SK-N-SH treated with all-trans-retinoic acid at 6 μM for 48 hours (cell line): Measurements from ENCODE around the gene PRPF38B.
A peak's percentile ranks its signal among the peaks of the same experiment; 100 is the strongest.

ENCODE experiments used
- ATAC-seq: fragments of 200-7000 bp; cut with Tn5 transposase; 3 replicates; pipeline ENCODE4 v1.9.1; 2020; ENCODE audit warnings: mild to moderate bottlenecking, moderate library complexity
- ARNTL ChIP-seq: fragments of 450-650 bp; formaldehyde crosslinking; IDR thresholded peaks from 2 replicates; pipeline ENCODE4 v1.5.0; 2020; ENCODE audit warnings: low read depth, mild to moderate bottlenecking, moderate library complexity, borderline replicate concordance
- BACH2 ChIP-seq: fragments of 250-450 bp; sonication (Bioruptor Pico); IDR thresholded peaks from 2 replicates; pipeline ENCODE4 v1.9.0; 2021; ENCODE audit warnings: mild to moderate bottlenecking, borderline replicate concordance
- CREB5 ChIP-seq: fragments of 250-450 bp; sonication (Bioruptor Pico); IDR thresholded peaks from 2 replicates; pipeline ENCODE4 v1.5.1; 2020; ENCODE audit warnings: low read depth, mild to moderate bottlenecking, moderate library complexity
- CSDC2 ChIP-seq: fragments of 250-450 bp; sonication (Bioruptor Pico); IDR thresholded peaks from 2 replicates; pipeline ENCODE4 v1.5.0; 2020; ENCODE audit warnings: mild to moderate bottlenecking, moderate library complexity
- ESRRG ChIP-seq: fragments of 250-450 bp; sonication (Bioruptor Pico); IDR thresholded peaks from 2 replicates; pipeline ENCODE4 v1.6.1; 2021; ENCODE audit warnings: mild to moderate bottlenecking
- GLIS3 ChIP-seq: fragments of 250-450 bp; sonication (Bioruptor Pico); IDR thresholded peaks from 2 replicates; pipeline ENCODE4 v1.5.0; 2020; ENCODE audit warnings: mild to moderate bottlenecking, moderate library complexity
- ISL1 ChIP-seq: fragments of 250-450 bp; sonication (Bioruptor Pico); IDR thresholded peaks from 2 replicates; pipeline ENCODE4 v2.1.2; 2022; ENCODE audit warnings: mild to moderate bottlenecking, moderate library complexity
- OSR1 ChIP-seq: fragments of 250-450 bp; sonication (Bioruptor Pico); IDR thresholded peaks from 2 replicates; pipeline ENCODE4 v1.8.0; 2022; ENCODE audit warnings: moderate library complexity, mild to moderate bottlenecking, inconsistent platforms
- PATZ1 ChIP-seq: fragments of 250-450 bp; sonication (Bioruptor Pico); IDR thresholded peaks from 2 replicates; pipeline ENCODE4 v1.8.0; 2020; ENCODE audit warnings: mild to moderate bottlenecking, moderate library complexity, borderline replicate concordance
- POU6F1 ChIP-seq: fragments of 250-450 bp; sonication (Bioruptor Pico); IDR thresholded peaks from 2 replicates; pipeline ENCODE4 v1.8.0; 2021; ENCODE audit warnings: low read depth, mild to moderate bottlenecking, moderate library complexity, borderline replicate concordance
- PPARA ChIP-seq: fragments of 250-450 bp; sonication (Bioruptor Pico); IDR thresholded peaks from 2 replicates; pipeline ENCODE4 v1.5.0; 2020; ENCODE audit warnings: mild to moderate bottlenecking, borderline replicate concordance
- RARB ChIP-seq: fragments of 250-450 bp; sonication (Bioruptor Pico); IDR thresholded peaks from 2 replicates; pipeline ENCODE4 v1.8.0; 2021; ENCODE audit warnings: mild to moderate bottlenecking, moderate library complexity
- SNAI2 ChIP-seq: fragments of 250-450 bp; sonication (Bioruptor Pico); IDR thresholded peaks from 2 replicates; pipeline ENCODE4 v1.5.0; 2020; ENCODE audit warnings: mild to moderate bottlenecking, moderate library complexity
- TCF4 ChIP-seq: fragments of 250-450 bp; sonication (Bioruptor Pico); IDR thresholded peaks from 2 replicates; pipeline ENCODE4 v1.8.0; 2021; ENCODE audit warnings: mild to moderate bottlenecking, moderate library complexity, borderline replicate concordance
- TOX ChIP-seq: fragments of 250-450 bp; sonication (Bioruptor Pico); IDR thresholded peaks from 2 replicates; pipeline ENCODE4 v1.8.0; 2021; ENCODE audit warnings: mild to moderate bottlenecking, moderate library complexity, borderline replicate concordance
- TSHZ2 ChIP-seq: fragments of 250-450 bp; sonication (Bioruptor Pico); IDR thresholded peaks from 2 replicates; pipeline ENCODE4 v1.5.0; 2020; ENCODE audit warnings: mild to moderate bottlenecking, moderate library complexity
- ZC3H10 ChIP-seq: fragments of 250-450 bp; sonication (Bioruptor Pico); IDR thresholded peaks from 2 replicates; pipeline ENCODE4 v1.5.1; 2021; ENCODE audit warnings: mild to moderate bottlenecking, moderate library complexity
- ZFP3 ChIP-seq: fragments of 250-450 bp; sonication (Bioruptor Pico); IDR thresholded peaks from 2 replicates; pipeline ENCODE4 v1.5.0; 2020; ENCODE audit warnings: mild to moderate bottlenecking, moderate library complexity
- ZFP30 ChIP-seq: fragments of 450-650 bp; formaldehyde crosslinking; IDR thresholded peaks from 2 replicates; pipeline ENCODE4 v1.5.0; 2022; ENCODE audit warnings: mild to moderate bottlenecking, moderate library complexity
- ZNF565 ChIP-seq: fragments of 450-650 bp; formaldehyde crosslinking; conservative IDR thresholded peaks from 2 replicates; pipeline ENCODE4 v1.5.0; 2020; ENCODE audit warnings: low read depth, mild to moderate bottlenecking, moderate library complexity
- ZNF70 ChIP-seq: fragments of 450-650 bp; formaldehyde crosslinking; IDR thresholded peaks from 2 replicates; pipeline ENCODE4 v1.5.0; 2020; ENCODE audit warnings: mild to moderate bottlenecking, moderate library complexity
- ZNF8 ChIP-seq: fragments of 450-650 bp; formaldehyde crosslinking; IDR thresholded peaks from 2 replicates; pipeline ENCODE4 v1.5.0; 2020; ENCODE audit warnings: mild to moderate bottlenecking, moderate library complexity

Gene PRPF38B

GRCh38 chr1:108703939-108704338 is 11.8 kb downstream of the PRPF38B start:
- no peak; the same call in none of the 3 replicates for ATAC-seq
- TF ChIP-seq CSDC2 (CRISPR knock-in tag) (no peak), ZNF565 (CRISPR knock-in tag) (no peak), POU6F1 (no peak), SNAI2 (no peak), ARNTL (CRISPR knock-in tag) (no peak), TSHZ2 (no peak), RARB (no peak), OSR1 (CRISPR knock-in tag) (no peak), TOX (no peak), CREB5 (CRISPR knock-in tag) (no peak), ZNF70 (no peak), ZNF8 (CRISPR knock-in tag) (no peak), GLIS3 (CRISPR knock-in tag) (no peak), ZFP3 (CRISPR knock-in tag) (no peak), ESRRG (no peak), ZC3H10 (CRISPR knock-in tag) (no peak), PPARA (CRISPR knock-in tag) (no peak), ZFP30 (CRISPR knock-in tag) (no peak), ISL1 (no peak)

GRCh38 chr1:108704496-108704895 is 12.4 kb downstream of the PRPF38B start:
- ATAC-seq = peak; percentile 59
- no peak for TF ChIP-seq TCF4 (CRISPR knock-in tag)
- TF ChIP-seq OSR1 (CRISPR knock-in tag) = no peak
- TF ChIP-seq CREB5 (CRISPR knock-in tag) = no peak
- TF ChIP-seq SNAI2 = no peak
- TF ChIP-seq ZNF70 = no peak
- no peak for TF ChIP-seq ZNF8 (CRISPR knock-in tag)
- TF ChIP-seq PATZ1 = no peak
- no peak for TF ChIP-seq CSDC2 (CRISPR knock-in tag)
- TF ChIP-seq POU6F1 = no peak
- no peak for TF ChIP-seq RARB
- TF ChIP-seq ZFP3 (CRISPR knock-in tag) = no peak
- no peak for TF ChIP-seq ISL1
- TF ChIP-seq BACH2 = no peak
- no peak for TF ChIP-seq GLIS3 (CRISPR knock-in tag)
- no peak for TF ChIP-seq ZNF565 (CRISPR knock-in tag)
- no peak for TF ChIP-seq TOX
- no peak for TF ChIP-seq PPARA (CRISPR knock-in tag)
- TF ChIP-seq ARNTL (CRISPR knock-in tag) = no peak
- no peak for TF ChIP-seq ZC3H10 (CRISPR knock-in tag)
